ENCODE data around the gene GPC6. TPM values are rescaled to one million over a fixed set of nuclear protein-coding genes. Genes with fewer than 3 reads are reported as not detected.

GPC6 gene
- total RNA-seq, 2 donors from 2014 or later = 1.6 to 4.0 TPM

DNA sequence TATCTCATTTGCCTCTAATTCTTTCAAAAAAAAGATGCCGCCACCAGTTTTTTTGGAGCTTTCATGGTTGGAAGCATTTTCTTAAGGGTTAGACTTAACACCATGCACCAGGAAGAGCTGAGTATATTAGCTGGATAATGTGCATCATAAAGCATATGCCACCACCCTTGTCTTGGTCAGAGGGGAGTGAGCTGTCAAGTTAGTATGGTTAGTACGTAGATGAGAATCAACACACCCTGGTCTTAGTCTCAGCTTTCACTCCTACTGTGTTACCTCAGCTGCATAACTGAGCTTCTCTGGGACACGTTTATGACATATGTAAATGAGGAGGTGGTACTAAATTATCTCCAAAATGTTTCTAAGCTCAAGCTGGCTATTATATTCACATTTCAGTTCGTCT, 837.2 kb downstream of the GPC6 start:
- Histone ChIP-seq H3K36me3 (replicated peaks in 1 of 2; ENCODE audit: insufficient read depth in 1 of 2, low read depth in 2 of 2) (no peaks in the 10 kb centered on the region), H3K4me3 (no peak overlapping the region), H3K9me3 (no peaks in the 10 kb centered on the region), H3K4me1 (no peaks in the 10 kb centered on the region), H3K27ac (no peak overlapping the region), H3K27me3 (no peaks in the 10 kb centered on the region)
- TF ChIP-seq, protein P1, sequence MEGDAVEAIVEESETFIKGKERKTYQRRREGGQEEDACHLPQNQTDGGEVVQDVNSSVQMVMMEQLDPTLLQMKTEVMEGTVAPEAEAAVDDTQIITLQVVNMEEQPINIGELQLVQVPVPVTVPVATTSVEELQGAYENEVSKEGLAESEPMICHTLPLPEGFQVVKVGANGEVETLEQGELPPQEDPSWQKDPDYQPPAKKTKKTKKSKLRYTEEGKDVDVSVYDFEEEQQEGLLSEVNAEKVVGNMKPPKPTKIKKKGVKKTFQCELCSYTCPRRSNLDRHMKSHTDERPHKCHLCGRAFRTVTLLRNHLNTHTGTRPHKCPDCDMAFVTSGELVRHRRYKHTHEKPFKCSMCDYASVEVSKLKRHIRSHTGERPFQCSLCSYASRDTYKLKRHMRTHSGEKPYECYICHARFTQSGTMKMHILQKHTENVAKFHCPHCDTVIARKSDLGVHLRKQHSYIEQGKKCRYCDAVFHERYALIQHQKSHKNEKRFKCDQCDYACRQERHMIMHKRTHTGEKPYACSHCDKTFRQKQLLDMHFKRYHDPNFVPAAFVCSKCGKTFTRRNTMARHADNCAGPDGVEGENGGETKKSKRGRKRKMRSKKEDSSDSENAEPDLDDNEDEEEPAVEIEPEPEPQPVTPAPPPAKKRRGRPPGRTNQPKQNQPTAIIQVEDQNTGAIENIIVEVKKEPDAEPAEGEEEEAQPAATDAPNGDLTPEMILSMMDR (IDR thresholded peaks at IDR 0.05) = no peak
- no peak for TF ChIP-seq POLR2A (IDR thresholded peaks at IDR 0.05)
- ATAC-seq (no peak), DNase-seq (no peak)
- 74 to 76% methylated on average over 4 of the region's 4 CpGs for WGBS, 2 donors
- intact Hi-C loops (cut with DNase I) = no loop called here

DNA sequence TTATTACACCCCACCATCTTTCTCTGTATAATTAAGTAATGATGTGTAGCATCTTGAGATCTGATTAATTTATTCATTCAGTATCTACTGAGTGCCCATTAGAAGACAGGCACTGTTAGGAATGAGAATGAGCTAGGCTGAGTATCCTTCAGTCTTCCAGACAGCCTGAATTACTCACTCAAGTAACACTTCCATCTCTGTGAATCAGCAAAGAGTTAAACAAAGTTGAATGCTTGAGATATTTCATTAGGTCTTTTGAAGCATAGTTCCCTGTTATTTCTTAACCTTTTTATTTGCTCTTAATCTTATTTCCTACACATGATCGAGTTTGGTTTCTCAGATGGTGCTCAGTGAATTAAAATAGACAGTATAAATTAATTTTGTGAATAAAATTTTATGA, 839.1 kb downstream of the GPC6 start:
- no peak for DNase-seq
- TF ChIP-seq, protein P1 (IDR thresholded peaks at IDR 0.05) = no peak
- TF ChIP-seq POLR2A (IDR thresholded peaks at IDR 0.05) = no peak
- Histone ChIP-seq H3K9me3 (no peaks in the 10 kb centered on the region), H3K27ac (no peak overlapping the region), H3K4me1 (no peaks in the 10 kb centered on the region), H3K36me3 (replicated peaks in 1 of 2; ENCODE audit: insufficient read depth in 1 of 2, low read depth in 2 of 2) (no peaks in the 10 kb centered on the region), H3K27me3 (no peaks in the 10 kb centered on the region), H3K4me3 (no peak overlapping the region)
- no peak for ATAC-seq
- WGBS, 2 donors = 50% methylated on average over 1 of the region's 1 CpG
- intact Hi-C loops (cut with DNase I) = no loop called here

DNA sequence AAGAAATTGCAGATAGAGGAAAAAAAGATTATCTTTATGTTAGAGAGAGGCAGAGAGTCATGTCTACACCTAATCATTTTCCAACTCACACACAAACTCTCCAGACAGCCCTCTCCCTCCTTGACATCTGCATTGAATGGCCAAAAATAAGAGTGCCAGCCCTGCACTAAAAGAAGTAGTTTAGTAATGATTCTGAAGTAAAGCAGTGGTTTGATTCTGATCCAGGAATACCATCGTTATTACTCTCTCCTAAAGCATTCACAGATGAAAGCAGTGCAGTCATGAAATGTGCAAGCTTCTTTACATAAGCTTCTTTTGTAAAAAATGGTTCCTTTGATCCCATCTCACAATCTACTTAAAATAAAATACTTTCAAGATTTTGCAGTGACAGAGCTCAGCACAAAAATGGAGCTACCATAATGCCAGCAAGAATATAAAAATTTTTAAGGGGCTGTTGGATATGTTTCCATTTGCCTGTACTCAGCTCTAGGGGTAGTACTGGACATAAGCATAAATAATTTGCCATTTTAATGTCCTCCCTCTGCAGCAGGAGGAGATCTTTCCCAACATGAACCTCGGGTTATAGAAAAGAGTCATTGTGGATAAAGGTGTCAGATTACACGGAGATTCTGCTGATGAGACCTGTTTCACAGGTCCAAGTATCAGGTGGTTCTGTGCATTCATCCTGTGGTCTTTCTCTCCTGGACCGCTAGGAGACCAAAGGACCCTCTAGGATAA, 846.6 kb downstream of the GPC6 start:
- intact Hi-C loops (cut with DNase I) = no loop called here
- WGBS, 2 donors = 41 to 47% methylated on average over 4 of the region's 4 CpGs
- TF ChIP-seq POLR2A (IDR thresholded peaks at IDR 0.05) = no peak
- TF ChIP-seq, protein P1 (IDR thresholded peaks at IDR 0.05) = no peak
- Histone ChIP-seq H3K36me3 (replicated peaks in 1 of 2; ENCODE audit: insufficient read depth in 1 of 2, low read depth in 2 of 2) (no peaks in the 10 kb centered on the region), H3K27me3 (no peaks in the 10 kb centered on the region), H3K27ac (no peak overlapping the region), H3K9me3 (no peaks in the 10 kb centered on the region), H3K4me1 (no peaks in the 10 kb centered on the region), H3K4me3 (no peak overlapping the region)
- DNase-seq (no peak), ATAC-seq (no peak)

- intact Hi-C loops (cut with DNase I) = no loop called here
- no peaks in the 10 kb centered on the region for H3K36me3 ChIP-seq (replicated peaks in 1 of 2; ENCODE audit: insufficient read depth in 1 of 2, low read depth in 2 of 2)
- H3K4me3 ChIP-seq = no peak overlapping the region
- no peak for TF ChIP-seq POLR2A (IDR thresholded peaks at IDR 0.05)
- TF ChIP-seq, protein P1 (IDR thresholded peaks at IDR 0.05) = no peak
- no peak overlapping the region for H3K27ac ChIP-seq
- ATAC-seq (no peak), DNase-seq (no peak)
- no peaks in the 10 kb centered on the region for H3K9me3 ChIP-seq
- no peaks in the 10 kb centered on the region for H3K27me3 ChIP-seq
- H3K4me1 ChIP-seq = no peaks in the 10 kb centered on the region
Observed at GRCh38 chr13:94079876-94080275, 853.3 kb downstream of the GPC6 start.

GRCh38 chr13:94080527-94080926, 853.9 kb downstream of the GPC6 start:
- 77 to 81% methylated on average over 1 of the region's 1 CpG for WGBS, 2 donors

More at GRCh38 chr13:94080527-94080926, 853.9 kb downstream of the GPC6 start:
- TF ChIP-seq POLR2A (IDR thresholded peaks at IDR 0.05) = no peak
- TF ChIP-seq, protein P1 (IDR thresholded peaks at IDR 0.05) = no peak
- Histone ChIP-seq H3K27me3 (no peaks in the 10 kb centered on the region), H3K36me3 (replicated peaks in 1 of 2; ENCODE audit: insufficient read depth in 1 of 2, low read depth in 2 of 2) (no peaks in the 10 kb centered on the region), H3K27ac (no peak overlapping the region), H3K9me3 (no peaks in the 10 kb centered on the region), H3K4me1 (no peaks in the 10 kb centered on the region), H3K4me3 (no peak overlapping the region)
- DNase-seq (no peak), ATAC-seq (no peak)
- intact Hi-C loops (cut with DNase I) = no loop called here
